Heart left ventricle (tissue), 13 donors: ENCODE results near the gene CTXND1.

Source experiments
- CTCF ChIP-seq, 12 donors: fragments of 200-600 bp; sonication (generic) in 4 of 12; IDR thresholded peaks; one replicate each; pipeline versions ENCODE4 v1.5.0 to v1.8.0; 2018 to 2022; ENCODE audit warnings: antibody characterized with exemption in 12 of 12, mild to moderate bottlenecking in 5 of 12
- POLR2A ChIP-seq, 2 donors: fragments of 450-650 bp; IDR thresholded peaks; one replicate each; pipeline ENCODE4 v1.6.1; 2017; ENCODE audit warnings: antibody characterized with exemption in 2 of 2, mild to moderate bottlenecking in 2 of 2, moderate library complexity in 2 of 2
- donor health status: ischemic (EF 13 %, LVEDD 7.1; RV severe dilation, severe dysfunction).
- donor health status: DM: no; HTN: yes; CAD: no.
- donor health status: DM: no; HTN: no; CAD: no.
- donor health status: ischemic (EF 25% LVEDD 6.9; RV normal size, moderate dysfunction).
- donor health status: ischemic (EF 25% LVEDD 5.7; RV mildly dilated, moderate dysfunction).
- donor health status: ischemic (EF 35%, LVEDD 5.7; RV mildly dilated, moderate dysfunction).
- donor health status: nonischemic (EF 11% LVEDD 7.7; RV severe dilation, severe dysfunction).
- donor health status: DM: yes; HTN: yes; CAD: no.
- donor health status: PGD.
- donor health status: ischemic (EF 29% LVEDD 5.4; RV normal size, mild dysfunction).
- donor health status: nonischemic (EF 23%, LVEDD 6.1; RV moderate dilation, normal function).

- TF ChIP-seq CTCF (IDR thresholded peaks at IDR 0.05) (no peak), POLR2A (IDR thresholded peaks at IDR 0.05) (no peak)
Observed at GRCh38 chr15:80249973-80250372, 2.0 kb downstream of the CTXND1 start.
